Small intestine (tissue), 16 donors: ENCODE data around the gene DLK1. TPM values are rescaled to one million over a fixed set of nuclear protein-coding genes. Genes with fewer than 3 reads are reported as not detected.

Experiments used
- DNase-seq, 2 donors: peaks; one replicate each; pipeline versions ENCODE4 v3.0.0 to v3.0.0-alpha.2; 2013
- FAIRE-seq: peaks from 2 replicates; lab custom pipeline; 2012; peaks lifted over from hg19 to GRCh38; lab: Jason Lieb, UNC
- H3K27ac ChIP-seq, 3 donors: one replicate each; pipeline ENCODE4 v1.5.1; 2013; ENCODE audit warnings: low read length in 2 of 3, mild to moderate bottlenecking in 2 of 3, control low read depth in 1 of 3, inconsistent platforms in 1 of 3, low read depth in 1 of 3, moderate library complexity in 1 of 3
- H3K27me3 ChIP-seq, 3 donors: one replicate each; pipeline ENCODE4 v1.6.1; 2013; ENCODE audit warnings: low read length in 3 of 3, inconsistent platforms in 1 of 3; ENCODE audit not compliant: control insufficient read depth in 3 of 3, insufficient read depth in 3 of 3
- H3K36me3 ChIP-seq, 3 donors: one replicate each; pipeline ENCODE4 v1.6.1; 2013; ENCODE audit warnings: low read length in 3 of 3, inconsistent platforms in 1 of 3, low read depth in 1 of 3, mild to moderate bottlenecking in 1 of 3, moderate library complexity in 1 of 3; ENCODE audit not compliant: control insufficient read depth in 3 of 3, insufficient read depth in 2 of 3
- H3K4me1 ChIP-seq, 3 donors: one replicate each; pipeline ENCODE4 v1.6.1; 2013; ENCODE audit warnings: low read length in 2 of 3, inconsistent platforms in 1 of 3, low read depth in 1 of 3, mild to moderate bottlenecking in 1 of 3, moderate library complexity in 1 of 3; ENCODE audit not compliant: control insufficient read depth in 3 of 3, insufficient read depth in 2 of 3
- H3K4me3 ChIP-seq, 3 donors: one replicate each; pipeline ENCODE4 v1.5.1; 2013; ENCODE audit warnings: low read length in 3 of 3, control low read depth in 1 of 3, inconsistent platforms in 1 of 3, low read depth in 1 of 3, mild to moderate bottlenecking in 1 of 3, moderate library complexity in 1 of 3
- H3K9me3 ChIP-seq, 2 donors: one replicate each; pipeline ENCODE4 v1.6.1; 2013; ENCODE audit warnings: low read depth in 1 of 2, low read length in 1 of 2; ENCODE audit not compliant: control insufficient read depth in 2 of 2, insufficient read depth in 1 of 2
- WGBS, 3 donors: extraction: QIAGEN DNeasy Blood & Tissue Kit; methylation state at CpG; one replicate each; pipeline ENCODE4 v1.1.7; 2013; 5-methylcytosine and 5-hydroxymethylcytosine counted together
- long read RNA-seq, 10 donors: transcript quantifications; one replicate each; lab custom pipeline, GENCODE V29; 2026
- polyA plus RNA-seq, 4 donors: library from polyadenylated mRNA; stranded (reverse) in 3 of 4; unstranded in 1 of 4; fragments of 200-250 nt in 3 of 4; fragments of 120-200 nt in 1 of 4; gene quantifications; one replicate each; pipeline versions ENCODE4 v1.2.1 to v1.2.3, GENCODE V29; 2013
- donor health status: healthy with polysubstance abuse.
- donor health status: control.
- donor health status: control.
- donor health status: Bipolar disorder and iron deficiency.
- donor health status: healthy.

The DLK1 gene
- 1 to 10 TPM in 1 of 4 donors, under 1 TPM in 3; 0.04 to 7.9 (median 0.72) TPM for polyA plus RNA-seq
- long read RNA-seq, donor 1: 0 reads
- long read RNA-seq, donor 2: 0 reads
- long read RNA-seq, donor 3, full-length matches to known transcripts: 8 of 8 reads
- long read RNA-seq, donor 3, partial matches to known transcripts: 0 of 8 reads
- long read RNA-seq, donor 3, other reads (novel, unspliced or antisense): 0 of 8 reads
- long read RNA-seq, donor 4, full-length matches to known transcripts: 1 of 1 reads
- long read RNA-seq, donor 4, partial matches to known transcripts: 0 of 1 reads
- long read RNA-seq, donor 4, other reads (novel, unspliced or antisense): 0 of 1 reads
- long read RNA-seq, donor 5, full-length matches to known transcripts: 5 of 5 reads
- long read RNA-seq, donor 5, partial matches to known transcripts: 0 of 5 reads
- long read RNA-seq, donor 5, other reads (novel, unspliced or antisense): 0 of 5 reads
- long read RNA-seq, donor 6: 0 reads
- long read RNA-seq, donor 7: 0 reads
- long read RNA-seq, donor 8, full-length matches to known transcripts: 102 of 161 reads
- long read RNA-seq, donor 8, partial matches to known transcripts: 59 of 161 reads
- long read RNA-seq, donor 8, other reads (novel, unspliced or antisense): 0 of 161 reads
- long read RNA-seq, donor 9: 0 reads
- long read RNA-seq, donor 10, full-length matches to known transcripts: 53 of 82 reads
- long read RNA-seq, donor 10, partial matches to known transcripts: 29 of 82 reads
- long read RNA-seq, donor 10, other reads (novel, unspliced or antisense): 0 of 82 reads

GRCh38 chr14:100726550-100727085, at the start of gene DLK1:
Gene DLK1 (plus strand): TSS chr14:100726892. CDS start chr14:100727069, 177 bp downstream.
- FAIRE-seq (no peak), DNase-seq (no peak)

GRCh38 chr14:100677152-100677551, 49.5 kb upstream of the DLK1 start:
- Histone ChIP-seq H3K9me3 (peaks cover 0 to 11% of the 10 kb centered on the region in 2 donors), H3K4me3 (no peak overlapping the region), H3K27ac (peak overlapping the region in 2 of 3 donors; percentile 47 to 91), H3K4me1 (peaks cover 0 to 68% (median 0%) of the 10 kb centered on the region in 3 donors), H3K36me3 (no peaks in the 10 kb centered on the region), H3K27me3 (peaks cover 0 to 19% (median 0%) of the 10 kb centered on the region in 3 donors)
- no peak for FAIRE-seq
- DNase-seq: no peak
- 36 to 49% (median 41%) methylated on average over 10 of the region's 10 CpGs for WGBS, 3 donors

More at GRCh38 chr14:100726550-100727085, at the start of gene DLK1:
- Histone ChIP-seq H3K4me3 (no peak within 1 kb of the TSS), H3K27ac (no peak within 1 kb of the TSS), H3K36me3 (no peaks in the 10 kb centered on the region), H3K4me1 (no peaks in the 10 kb centered on the region), H3K9me3 (no peaks in the 10 kb centered on the region), H3K27me3 (peaks cover 4 to 80% (median 34%) of the 10 kb centered on the region in 3 donors)
- 4 to 12% (median 12%) methylated on average over 22 to 77 of the region's 77 CpGs for WGBS, 3 donors

- DNase-seq: peak in 1 of 2 donors; percentile 76
- no peak overlapping the region for H3K4me3 ChIP-seq
- peaks cover 0 to 62% (median 0%) of the 10 kb centered on the region in 3 donors for H3K4me1 ChIP-seq
- peak overlapping the region in 2 of 3 donors; percentile 47 to 91 for H3K27ac ChIP-seq
- no peaks in the 10 kb centered on the region for H3K36me3 ChIP-seq
- no peak for FAIRE-seq
- 26 to 40% (median 33%) methylated on average over 27 to 29 of the region's 29 CpGs for WGBS, 3 donors
- H3K27me3 ChIP-seq: peaks cover 0 to 12% (median 0%) of the 10 kb centered on the region in 3 donors
- H3K9me3 ChIP-seq: peaks cover 0 to 15% of the 10 kb centered on the region in 2 donors
These were observed 48.9 kb upstream of the DLK1 start for GRCh38 chr14:100677554-100678468.

DNA sequence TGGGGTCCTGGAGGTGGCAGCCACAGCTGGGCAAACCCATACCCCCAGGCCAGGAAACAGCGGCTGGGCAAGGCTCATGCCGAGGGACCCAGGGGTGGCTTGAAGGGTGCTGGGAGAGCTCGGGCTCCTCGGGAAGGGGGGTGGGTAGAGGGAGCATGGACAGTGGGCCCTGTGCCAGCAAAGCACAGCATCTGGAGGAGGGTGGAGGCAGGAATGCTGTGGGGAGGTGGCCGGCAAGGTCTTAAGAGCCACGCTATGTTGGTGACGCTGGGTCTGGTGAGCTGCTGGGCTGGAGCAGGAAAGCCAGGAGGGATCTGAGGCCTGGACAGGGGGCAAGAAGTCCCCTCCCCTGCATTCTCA, 48.2 kb upstream of the DLK1 start:
- H3K4me1 ChIP-seq: peaks cover 0 to 56% (median 0%) of the 10 kb centered on the region in 3 donors
- peak overlapping the region in 2 of 3 donors; percentile 21 to 91 for H3K27ac ChIP-seq
- DNase-seq: peak in 1 of 2 donors; percentile 71
- H3K9me3 ChIP-seq: peaks cover 0 to 16% of the 10 kb centered on the region in 2 donors
- H3K36me3 ChIP-seq: no peaks in the 10 kb centered on the region
- 45 to 63% (median 55%) methylated on average over 7 of the region's 7 CpGs for WGBS, 3 donors
- no peak overlapping the region for H3K4me3 ChIP-seq
- peaks cover 0 to 6% (median 0%) of the 10 kb centered on the region in 3 donors for H3K27me3 ChIP-seq
- FAIRE-seq: no peak

DNA sequence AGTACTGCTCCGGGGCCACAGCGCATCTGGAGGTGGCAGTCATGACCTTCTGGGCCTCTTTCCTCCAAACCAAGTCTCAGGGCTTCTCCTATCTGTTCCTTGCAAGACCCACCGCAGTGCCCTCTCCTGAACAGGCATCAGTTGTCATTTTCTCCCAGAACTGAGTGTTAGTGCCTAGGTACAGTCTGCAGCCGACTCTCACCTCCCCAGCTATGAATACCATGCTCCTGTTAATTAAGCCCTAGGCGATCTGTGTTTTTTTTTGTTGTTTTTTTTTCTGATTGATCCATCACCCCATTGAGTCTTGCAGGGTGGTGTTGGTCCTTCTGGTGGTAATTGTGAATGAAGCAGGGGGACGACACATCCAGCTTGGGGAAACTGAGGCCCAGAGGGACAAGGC, 47.5 kb upstream of the DLK1 start:
- Histone ChIP-seq H3K27ac (peak overlapping the region in 1 of 3 donors; percentile 91), H3K36me3 (no peaks in the 10 kb centered on the region), H3K27me3 (peaks cover 0 to 2% (median 0%) of the 10 kb centered on the region in 3 donors), H3K9me3 (peaks cover 0 to 10% of the 10 kb centered on the region in 2 donors), H3K4me1 (peaks cover 0 to 53% (median 0%) of the 10 kb centered on the region in 3 donors), H3K4me3 (no peak overlapping the region)
- DNase-seq (no peak), FAIRE-seq (no peak)
- WGBS, 3 donors: 91 to 93% (median 92%) methylated on average over 6 of the region's 6 CpGs

DNA sequence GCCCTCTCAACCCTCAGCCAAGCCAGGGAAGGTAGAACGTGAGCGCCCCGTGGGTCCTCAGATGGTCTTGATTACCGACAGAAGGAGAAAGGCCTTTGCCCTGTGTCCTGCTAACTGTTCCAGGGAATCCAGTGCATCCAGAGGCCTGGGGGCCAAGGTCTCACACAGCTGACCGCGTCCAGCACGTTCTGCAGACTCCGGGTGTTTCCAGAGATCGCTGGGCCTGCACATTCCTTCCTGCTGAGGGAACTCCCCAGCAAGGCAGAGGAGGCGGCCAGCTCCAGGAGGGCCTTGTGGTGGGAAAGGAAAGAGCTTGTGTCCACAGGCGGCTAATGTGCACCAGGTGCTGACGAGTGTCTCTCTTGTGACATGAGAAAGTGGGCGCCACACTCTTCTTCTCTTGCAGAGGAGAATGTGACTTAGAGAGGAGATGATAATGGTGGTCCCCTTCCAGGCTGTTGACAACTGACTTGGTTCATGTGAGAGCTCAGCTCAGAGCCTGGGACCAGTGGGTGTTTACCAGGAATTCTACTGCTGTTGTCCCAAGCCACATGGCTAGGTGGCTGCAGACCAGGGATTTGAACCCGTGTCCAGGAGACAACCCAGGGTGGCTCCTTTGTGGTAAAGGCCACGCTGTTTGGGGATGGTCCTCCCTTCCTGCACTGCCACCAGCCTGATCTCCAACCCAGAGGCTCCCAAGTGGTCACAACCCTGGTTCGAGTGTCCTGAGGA, 46.8 kb upstream of the DLK1 start:
- FAIRE-seq: no peak
- no peaks in the 10 kb centered on the region for H3K36me3 ChIP-seq
- peak in 1 of 2 donors; percentile 89 for DNase-seq
- H3K9me3 ChIP-seq: peaks cover 0 to 10% of the 10 kb centered on the region in 2 donors
- no peak overlapping the region for H3K4me3 ChIP-seq
- peaks cover 0 to 53% (median 0%) of the 10 kb centered on the region in 3 donors for H3K4me1 ChIP-seq
- WGBS, 3 donors: 64 to 84% (median 75%) methylated on average over 15 to 16 of the region's 16 CpGs
- H3K27me3 ChIP-seq: peaks cover 0 to 2% (median 0%) of the 10 kb centered on the region in 3 donors
- H3K27ac ChIP-seq: peak overlapping the region in 1 of 3 donors; percentile 91

- H3K4me1 ChIP-seq: peaks cover 0 to 53% (median 0%) of the 10 kb centered on the region in 3 donors
- FAIRE-seq: no peak
- WGBS, 3 donors: 63 to 75% (median 74%) methylated on average over 23 of the region's 23 CpGs
These were observed 46.1 kb upstream of the DLK1 start for GRCh38 chr14:100680439-100681051.

More at GRCh38 chr14:100680439-100681051, 46.1 kb upstream of the DLK1 start:
- Histone ChIP-seq H3K27me3 (peaks cover 0 to 1% (median 0%) of the 10 kb centered on the region in 3 donors), H3K9me3 (peaks cover 0 to 10% of the 10 kb centered on the region in 2 donors), H3K36me3 (no peaks in the 10 kb centered on the region), H3K27ac (peak overlapping the region in 2 of 3 donors; percentile 29 to 91), H3K4me3 (no peak overlapping the region)
- peak in 1 of 2 donors; percentile 81 for DNase-seq
